GM18858 (cell line): Measurements from ENCODE around the gene RNF149.

Experiments used
- ATAC-seq: cut with Tn5 transposase; IDR thresholded peaks from one replicate; pipeline ENCODE4 v1.9.1; 2021; ENCODE audit not compliant: unreplicated experiment

Gene RNF149

GRCh38 chr2:101234169-101234938, 74.1 kb downstream of the RNF149 start:
- no peak for ATAC-seq

GRCh38 chr2:101232770-101233169, 75.7 kb downstream of the RNF149 start:
- no peak for ATAC-seq

- ATAC-seq: no peak
Measured at GRCh38 chr2:101231937-101232730, 76.4 kb downstream of the RNF149 start.

GRCh38 chr2:101231240-101231639, 77.3 kb downstream of the RNF149 start:
- ATAC-seq: no peak

GRCh38 chr2:101230541-101231001, 77.9 kb downstream of the RNF149 start:
- no peak for ATAC-seq
